Sigmoid colon (tissue), 7 donors: Measurements from ENCODE around the gene ZBTB2. TPM values are rescaled to one million over a fixed set of nuclear protein-coding genes. Genes with fewer than 3 reads are reported as not detected.
"Not testable (repeated sequence)": the region's sequence is repeated elsewhere in the genome, so short reads cannot be mapped to it uniquely, and the experiment has no call there.

ENCODE experiments used
- DNase-seq: peaks from one replicate; pipeline ENCODE4 v3.0.0-alpha.2; 2019
- H3K27ac ChIP-seq, 4 donors: fragments of 200-600 bp; sonication (generic); one replicate each; pipeline ENCODE4 v1.5.1; 2016 to 2019; ENCODE audit warnings: mild to moderate bottlenecking in 1 of 4
- H3K27me3 ChIP-seq, 3 donors: fragments of 200-600 bp; sonication (generic); one replicate each; pipeline ENCODE4 v1.5.1; 2019; ENCODE audit warnings: mild to moderate bottlenecking in 1 of 3
- H3K36me3 ChIP-seq, 4 donors: fragments of 200-600 bp; sonication (generic); one replicate each; pipeline ENCODE4 v1.5.1; 2016 to 2019
- H3K4me1 ChIP-seq, 4 donors: fragments of 200-600 bp; sonication (generic); one replicate each; pipeline ENCODE4 v1.5.1; 2017 to 2019
- H3K4me3 ChIP-seq, 4 donors: fragments of 200-600 bp; sonication (generic); one replicate each; pipeline ENCODE4 v1.5.1; 2017 to 2019; ENCODE audit warnings: mild to moderate bottlenecking in 2 of 4, moderate library complexity in 1 of 4
- H3K9me3 ChIP-seq, 4 donors: fragments of 200-600 bp in 3 of 4; sonication (generic) in 3 of 4; one replicate each; pipeline versions ENCODE4 v1.5.1 to v1.6.1; 2013 to 2019
- EP300 ChIP-seq, 4 donors: sonication (generic); formaldehyde crosslinking; IDR thresholded peaks; one replicate each; pipeline ENCODE4 v1.6.1; 2017; ENCODE audit warnings: antibody characterized with exemption in 4 of 4
- POLR2A ChIP-seq, 2 donors: fragments of 450-650 bp; IDR thresholded peaks; one replicate each; pipeline ENCODE4 v1.6.1; 2016; ENCODE audit warnings: antibody characterized with exemption in 2 of 2, mild to moderate bottlenecking in 2 of 2, moderate library complexity in 2 of 2
- POLR2AphosphoS5 ChIP-seq, 4 donors: sonication (generic); formaldehyde crosslinking; IDR thresholded peaks; one replicate each; pipeline ENCODE4 v1.6.1; 2017; ENCODE audit warnings: antibody characterized with exemption in 4 of 4
- WGBS, 2 donors: extraction: QIAGEN DNeasy Blood & Tissue Kit; methylation state at CpG; one replicate each; pipeline ENCODE4 v1.1.7; 2013; 5-methylcytosine and 5-hydroxymethylcytosine counted together
- intact Hi-C: fragments of 100-400 bp; cut with DNase I; formaldehyde crosslinking; loops from one replicate; pipeline ENCODE4 v1.15.1; 2023
- polyA plus RNA-seq, 3 donors: library from polyadenylated mRNA; stranded (reverse); fragments of 200-250 nt; gene quantifications; one replicate each; pipeline ENCODE4 v1.2.3, GENCODE V29; 2013
- total RNA-seq, 4 donors: library from RNA; depleted of rRNA; stranded (reverse); fragments of >200 nt; gene quantifications; one replicate each; pipeline ENCODE4 v1.1.0, GENCODE V29; 2016
- TF ChIP-seq, protein P1 (sequence below), 4 experiments: fragments of 450-650 bp in 3 of 4; fragments of 200-600 bp in 1 of 4; IDR thresholded peaks; one replicate each; pipeline ENCODE4 v1.5.1; 2016 to 2019; ENCODE audit warnings: antibody characterized with exemption in 4 of 4, mild to moderate bottlenecking in 3 of 4, moderate library complexity in 2 of 4
- donor health status: healthy with polysubstance abuse.
- donor health status: Bipolar disorder and iron deficiency.
- donor health status: healthy.

Gene ZBTB2
- total and polyA plus RNA-seq, 7 donors: 5.8 to 11.5 (median 8.6) TPM

DNA sequence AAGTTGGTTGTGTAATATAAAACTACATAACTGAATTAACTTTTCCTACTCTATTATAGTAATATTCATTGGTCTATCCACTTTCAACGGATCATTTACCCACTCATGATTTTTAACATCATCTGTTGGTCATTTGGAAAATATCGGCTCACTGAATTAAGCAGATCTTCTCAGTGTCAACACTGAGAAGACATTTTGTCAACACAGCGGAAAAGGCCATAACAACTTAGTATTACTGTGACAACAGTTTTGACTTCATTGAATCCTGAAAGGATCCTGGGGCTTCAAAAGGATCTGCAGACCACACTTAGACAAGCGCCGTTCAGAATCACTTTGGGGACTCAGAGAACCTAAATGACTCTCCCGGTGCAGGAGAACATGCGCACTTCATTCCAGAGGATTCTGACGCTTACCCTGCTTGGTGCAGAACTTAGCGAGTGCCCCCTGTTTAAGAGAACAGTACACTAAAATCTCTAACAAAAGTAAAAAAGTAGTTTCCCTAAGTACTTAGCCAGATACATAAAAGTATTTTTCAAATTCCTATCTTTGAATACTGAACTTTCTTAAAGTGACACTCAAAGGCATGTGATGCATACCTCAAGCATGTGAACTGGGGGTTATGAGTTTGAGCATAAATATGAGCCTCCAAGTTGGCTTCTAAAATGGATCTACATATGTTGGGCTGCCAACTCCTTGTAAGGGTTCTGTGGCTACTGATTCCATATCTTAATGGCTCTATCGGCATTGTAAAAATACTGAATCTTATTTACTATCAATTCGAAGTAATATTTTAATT is 4.0 kb downstream of the ZBTB2 start:
- Histone ChIP-seq H3K9me3 (no peaks in the 10 kb centered on the region), H3K27ac (peak overlapping the region in 3 of 4 donors; percentile 100), H3K36me3 (peaks cover 0 to 3% (median 0%) of the 10 kb centered on the region in 4 donors), H3K4me1 (peaks cover 0 to 23% (median 11%) of the 10 kb centered on the region in 4 donors), H3K4me3 (no peak overlapping the region), H3K27me3 (no peaks in the 10 kb centered on the region)
- intact Hi-C loops: no loop called here
- TF ChIP-seq EP300 (IDR thresholded peaks at IDR 0.05) (no peak), POLR2A (IDR thresholded peaks at IDR 0.05) (no peak), POLR2AphosphoS5 (IDR thresholded peaks at IDR 0.05) (no peak)
- TF ChIP-seq, protein P1, sequence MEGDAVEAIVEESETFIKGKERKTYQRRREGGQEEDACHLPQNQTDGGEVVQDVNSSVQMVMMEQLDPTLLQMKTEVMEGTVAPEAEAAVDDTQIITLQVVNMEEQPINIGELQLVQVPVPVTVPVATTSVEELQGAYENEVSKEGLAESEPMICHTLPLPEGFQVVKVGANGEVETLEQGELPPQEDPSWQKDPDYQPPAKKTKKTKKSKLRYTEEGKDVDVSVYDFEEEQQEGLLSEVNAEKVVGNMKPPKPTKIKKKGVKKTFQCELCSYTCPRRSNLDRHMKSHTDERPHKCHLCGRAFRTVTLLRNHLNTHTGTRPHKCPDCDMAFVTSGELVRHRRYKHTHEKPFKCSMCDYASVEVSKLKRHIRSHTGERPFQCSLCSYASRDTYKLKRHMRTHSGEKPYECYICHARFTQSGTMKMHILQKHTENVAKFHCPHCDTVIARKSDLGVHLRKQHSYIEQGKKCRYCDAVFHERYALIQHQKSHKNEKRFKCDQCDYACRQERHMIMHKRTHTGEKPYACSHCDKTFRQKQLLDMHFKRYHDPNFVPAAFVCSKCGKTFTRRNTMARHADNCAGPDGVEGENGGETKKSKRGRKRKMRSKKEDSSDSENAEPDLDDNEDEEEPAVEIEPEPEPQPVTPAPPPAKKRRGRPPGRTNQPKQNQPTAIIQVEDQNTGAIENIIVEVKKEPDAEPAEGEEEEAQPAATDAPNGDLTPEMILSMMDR (IDR thresholded peaks at IDR 0.05): no peak
- 91 to 94% methylated on average over 11 of the region's 11 CpGs for WGBS, 2 donors
- no peak for DNase-seq

DNA sequence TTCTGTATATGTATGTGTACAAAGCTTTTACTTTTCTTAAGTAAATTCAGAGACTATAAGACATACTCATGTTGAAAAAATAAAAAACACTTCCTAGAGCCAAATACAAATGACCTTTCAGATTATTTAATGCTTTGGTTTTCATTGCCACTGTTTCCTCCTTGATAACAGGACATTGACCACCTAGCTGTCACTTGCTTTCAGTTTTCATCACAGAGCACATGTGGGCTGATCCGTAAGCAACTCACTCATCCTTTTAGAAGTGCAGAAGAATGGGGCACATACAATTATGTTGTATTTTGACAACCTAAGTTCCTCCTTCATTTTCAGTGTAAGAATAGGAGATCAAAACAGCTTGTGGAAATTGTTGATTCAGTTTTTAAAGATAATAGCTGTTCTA is 6.2 kb downstream of the ZBTB2 start:
- Histone ChIP-seq H3K4me3 (no peak overlapping the region), H3K27me3 (no peaks in the 10 kb centered on the region), H3K9me3 (no peaks in the 10 kb centered on the region), H3K27ac (no peak overlapping the region), H3K36me3 (peaks cover 0 to 3% (median 0%) of the 10 kb centered on the region in 4 donors), H3K4me1 (peaks cover 0 to 26% (median 7%) of the 10 kb centered on the region in 4 donors)
- no peak for DNase-seq
- WGBS, 2 donors: 42 to 69% methylated on average over 1 of the region's 1 CpG
- no peak for TF ChIP-seq EP300 (IDR thresholded peaks at IDR 0.05)
- no peak for TF ChIP-seq POLR2AphosphoS5 (IDR thresholded peaks at IDR 0.05)
- intact Hi-C loops: no loop called here

DNA sequence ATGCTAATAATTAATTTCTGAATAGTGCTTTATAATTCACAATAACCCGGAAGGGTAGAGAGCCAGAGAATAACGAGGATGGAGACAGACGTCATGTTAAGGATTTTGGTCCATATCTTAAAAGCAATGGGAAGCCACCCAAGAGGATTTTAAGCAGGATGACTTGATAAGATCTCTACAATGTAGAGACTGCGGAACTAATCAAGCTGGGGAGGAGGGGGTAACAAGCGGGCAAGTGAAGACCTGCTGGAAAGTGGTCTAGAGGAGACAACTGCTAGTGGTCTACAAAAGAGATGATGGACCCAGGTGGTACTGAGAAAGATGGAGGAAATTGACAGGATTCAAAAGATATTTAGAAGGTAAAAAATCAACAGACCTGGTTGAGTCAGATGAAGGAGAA is 7.2 kb downstream of the ZBTB2 start:
- no peak for DNase-seq
- 87 to 97% methylated on average over 5 of the region's 5 CpGs for WGBS, 2 donors
- H3K27me3 ChIP-seq: no peaks in the 10 kb centered on the region
- peaks cover 0 to 26% (median 5%) of the 10 kb centered on the region in 4 donors for H3K4me1 ChIP-seq
- H3K9me3 ChIP-seq: no peaks in the 10 kb centered on the region
- H3K36me3 ChIP-seq: peaks cover 0 to 3% (median 0%) of the 10 kb centered on the region in 4 donors
- intact Hi-C loops: no loop called here
- H3K4me3 ChIP-seq: no peak overlapping the region
- no peak overlapping the region for H3K27ac ChIP-seq
- TF ChIP-seq EP300 (IDR thresholded peaks at IDR 0.05): no peak
- no peak for TF ChIP-seq POLR2AphosphoS5 (IDR thresholded peaks at IDR 0.05)
- TF ChIP-seq POLR2A (IDR thresholded peaks at IDR 0.05): no peak
- TF ChIP-seq, protein P1 (IDR thresholded peaks at IDR 0.05): no peak

DNA sequence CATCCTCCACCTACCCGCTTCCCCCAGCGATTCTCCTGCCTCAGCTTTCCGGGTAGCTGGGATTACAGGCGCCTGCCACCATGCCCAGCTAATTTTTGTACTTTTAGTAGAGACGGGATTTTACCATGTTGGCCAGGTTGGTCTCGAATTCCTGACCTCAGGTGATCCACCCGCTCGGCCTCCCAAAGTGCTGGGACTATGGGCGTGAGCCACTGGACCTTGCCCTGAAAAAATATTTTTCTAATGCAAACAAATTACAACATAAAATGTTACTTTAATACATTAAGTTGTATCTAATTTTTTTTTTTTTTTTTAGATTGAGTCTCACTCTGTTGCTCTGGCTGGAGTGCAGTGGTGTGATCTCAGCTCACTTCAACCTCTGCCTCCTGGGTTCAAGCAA is 8.7 kb downstream of the ZBTB2 start:
- H3K27me3 ChIP-seq, H3K9me3 ChIP-seq, H3K4me3 ChIP-seq, intact Hi-C loops, DNase-seq, H3K36me3 ChIP-seq, H3K27ac ChIP-seq: not testable (repeated sequence)
- WGBS, 2 donors: 96 to 98% methylated on average over 9 of the region's 9 CpGs
- peaks cover 0 to 13% (median 0%) of the 10 kb centered on the region in 4 donors for H3K4me1 ChIP-seq

DNA sequence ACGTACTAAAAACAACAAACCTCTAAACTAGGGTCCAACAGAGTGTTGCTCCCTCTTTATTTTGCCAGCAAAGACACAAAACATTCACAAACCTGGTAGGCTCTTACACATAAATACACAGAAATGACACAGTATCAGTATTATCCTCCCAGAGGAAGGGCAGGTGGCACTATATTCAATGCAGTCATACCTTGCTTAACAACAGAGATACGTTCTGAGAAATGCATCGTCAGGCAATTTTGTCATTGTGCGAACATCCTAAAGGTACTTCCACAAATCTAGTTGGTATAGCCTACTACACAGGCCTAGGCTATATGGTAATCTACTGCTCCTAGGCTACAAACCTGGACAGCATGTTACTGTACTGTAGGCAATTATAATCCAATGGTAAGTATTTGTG is 9.6 kb downstream of the ZBTB2 start:
- H3K27ac ChIP-seq: no peak overlapping the region
- H3K27me3 ChIP-seq: no peaks in the 10 kb centered on the region
- H3K36me3 ChIP-seq: peaks cover 0 to 3% (median 0%) of the 10 kb centered on the region in 4 donors
- no peak for DNase-seq
- intact Hi-C loops: no loop called here
- TF ChIP-seq, protein P1 (IDR thresholded peaks at IDR 0.05): no peak
- TF ChIP-seq POLR2A (IDR thresholded peaks at IDR 0.05) (no peak), POLR2AphosphoS5 (IDR thresholded peaks at IDR 0.05) (no peak), EP300 (IDR thresholded peaks at IDR 0.05) (no peak)
- WGBS, 2 donors: 86 to 88% methylated on average over 4 of the region's 4 CpGs
- H3K4me1 ChIP-seq: peaks cover 0 to 9% (median 0%) of the 10 kb centered on the region in 4 donors
- no peaks in the 10 kb centered on the region for H3K9me3 ChIP-seq
- no peak overlapping the region for H3K4me3 ChIP-seq
